Iris pigment epithelial cell (primary cell): ENCODE data around the gene CEL.

ENCODE experiments used
- DNase-seq: peaks from one replicate; pipeline ENCODE4 v3.0.0-alpha.2; 2011; ENCODE audit warnings: low read depth

Gene CEL

GRCh38 chr9:133117271-133118178 lies 55.7 kb downstream of the CEL start:
- no peak for DNase-seq

- DNase-seq = no peak
These were observed 56.4 kb downstream of the CEL start for GRCh38 chr9:133118179-133118520.

- no peak for DNase-seq
These were observed 56.8 kb downstream of the CEL start for GRCh38 chr9:133118568-133118967.

- DNase-seq = no peak
These were observed 57.5 kb downstream of the CEL start for GRCh38 chr9:133119103-133119845.

GRCh38 chr9:133119846-133120500 lies 58.2 kb downstream of the CEL start:
- no peak for DNase-seq

GRCh38 chr9:133120501-133121197 lies 58.9 kb downstream of the CEL start:
- DNase-seq = no peak
